OCI-LY3 (cell line): ENCODE results near the gene YPEL3.

Experiments
- CTCF ChIP-seq: fragments of 200-600, 300-600 bp; sonication (generic); IDR thresholded peaks from 2 replicates; pipeline ENCODE4 v1.5.1; 2014; ENCODE audit warnings: antibody characterized with exemption, low read length, low read depth
- EZH2phosphoT487 ChIP-seq: fragments of 200-600 bp; shearing (Covaris generic); IDR thresholded peaks from 2 replicates; pipeline ENCODE4 v1.6.1; 2018; ENCODE audit warnings: antibody characterized with exemption, mixed run types, low read depth

GRCh38 chr16:30084096-30084815 lies 11.8 kb downstream of the YPEL3 start:
- TF ChIP-seq CTCF (no peak), EZH2phosphoT487 (no peak)
